ENCODE results near the gene DIDO1. TPM values are rescaled to one million over a fixed set of nuclear protein-coding genes. Genes with fewer than 3 reads are reported as not detected.

Gene DIDO1
- total and polyA plus RNA-seq, 2 donors (not counting 1 experiment from before 2014, with no cell fraction given) = 57.6 to 124 TPM

GRCh38 chr20:62935204-62935967 lies 9.1 kb upstream of the DIDO1 start:
- Histone ChIP-seq H3K27ac (ENCODE audit: low read length in 2 of 2) (no peak overlapping the region), H3K4me2 (replicated peaks; ENCODE audit: low read depth, low read length, poor library complexity, severe bottlenecking) (peak overlapping the region; percentile 24), H4K20me1 (ENCODE audit: control insufficient read depth, insufficient read depth, low read length, poor library complexity, severe bottlenecking) (peaks cover 54% of the 10 kb centered on the region), H3K4me1 (ENCODE audit: control insufficient read depth in 2 of 2, insufficient read depth in 2 of 2, low read length in 2 of 2) (peaks cover 26 to 45% of the 10 kb centered on the region in 2 donors), H3K36me3 (replicated peaks in 1 of 2; ENCODE audit: control extremely low read depth in 1 of 2, control insufficient read depth in 1 of 2, extremely low read depth in 1 of 2, insufficient read depth in 2 of 2, low read length in 1 of 2) (peaks cover 0 to 13% of the 10 kb centered on the region in 2 experiments), H3K79me2 (ENCODE audit: control insufficient read depth, insufficient read depth, low read length) (peaks cover 96% of the 10 kb centered on the region), H3K4me3 (ENCODE audit: control extremely low read depth in 1 of 5, extremely low read depth in 1 of 5, insufficient read depth in 1 of 5, low read depth in 2 of 5, low read length in 4 of 5) (no peak overlapping the region), H3K9ac (ENCODE audit: low read length) (no peak overlapping the region), H2AFZ (ENCODE audit: insufficient read depth, low read depth, low read length, poor library complexity, severe bottlenecking) (no peak overlapping the region), H3K9me3 (ENCODE audit: control extremely low read depth in 1 of 3, control insufficient read depth in 2 of 3, insufficient read depth in 1 of 3, low read length in 2 of 3) (no peaks in the 10 kb centered on the region), H3K27me3 (replicated peaks in 1 of 4; ENCODE audit: control extremely low read depth in 1 of 4, control insufficient read depth in 3 of 4, insufficient read depth in 4 of 4, low read length in 3 of 4) (no peaks in the 10 kb centered on the region)
- TF ChIP-seq EZH2 (IDR thresholded peaks at IDR 0.05; ENCODE audit: borderline replicate concordance, insufficient read depth, low read depth, low read length, poor library complexity, severe bottlenecking) = no peak
- Mint-ChIP-seq H3K4me1 (peaks cover 40% of the 10 kb centered on the region), H3K27me3 (no peaks in the 10 kb centered on the region), H3K9me3 (ENCODE audit: insufficient read depth) (no peaks in the 10 kb centered on the region), H3K27ac (no peak overlapping the region), H3K4me3 (no peak overlapping the region)
- 88% methylated on average over 11 of the region's 12 CpGs for WGBS (ENCODE audit: insufficient coverage)
- intact Hi-C loops (cut with micrococcal nuclease) = loop anchor here (5.0 kb wide), 1 partner anchor 528 kb away; the partner anchor contains the start of gene CABLES2
- no peak for DNase-seq
- POLR2A ChIA-PET = interaction anchor here (1.2 kb wide), 1 partner anchor 8 kb away, joined by 3 read pairs; no protein-coding TSS in a partner anchor
- ATAC-seq (ENCODE audit: low read depth) = no peak
- CTCF ChIA-PET = interaction anchor here (0.9 to 2.0 kb wide), 6 partner anchors 15 to 77 kb away, joined by 3 to 7 read pairs (median 4); no protein-coding TSS in a partner anchor

DNA sequence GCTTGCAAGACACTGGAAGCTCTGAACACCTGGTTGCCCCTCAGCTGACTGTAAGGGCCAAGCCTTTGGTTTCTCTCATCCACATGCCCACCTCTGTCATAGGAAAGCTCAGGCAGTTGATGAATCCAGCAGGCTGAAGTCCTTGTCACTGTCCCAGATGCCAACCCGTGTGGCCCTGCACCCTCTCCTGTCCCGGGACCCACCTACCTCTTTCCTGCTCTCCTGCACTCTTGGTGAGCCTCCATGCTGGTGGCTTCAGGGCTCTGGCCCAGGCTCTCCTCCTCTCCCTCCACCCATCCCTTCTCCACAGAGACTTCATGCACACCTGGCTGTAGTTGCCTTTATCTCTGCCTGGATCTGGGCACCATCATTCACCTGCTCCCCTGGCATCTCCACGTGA lies 7.7 kb upstream of the DIDO1 start:
- peaks cover 39% of the 10 kb centered on the region for H3K4me1 Mint-ChIP-seq
- no peak overlapping the region for H3K27ac ChIP-seq (ENCODE audit: low read length in 2 of 2)
- no peaks in the 10 kb centered on the region for H3K27me3 ChIP-seq (replicated peaks in 1 of 4; ENCODE audit: control extremely low read depth in 1 of 4, control insufficient read depth in 3 of 4, insufficient read depth in 4 of 4, low read length in 3 of 4)
- 44% methylated on average over 3 of the region's 3 CpGs for WGBS (ENCODE audit: insufficient coverage)
- H3K4me2 ChIP-seq (replicated peaks; ENCODE audit: low read depth, low read length, poor library complexity, severe bottlenecking) = no peak overlapping the region
- H3K4me3 Mint-ChIP-seq = no peak overlapping the region
- H3K27ac Mint-ChIP-seq = no peak overlapping the region
- TF ChIP-seq, protein P1, sequence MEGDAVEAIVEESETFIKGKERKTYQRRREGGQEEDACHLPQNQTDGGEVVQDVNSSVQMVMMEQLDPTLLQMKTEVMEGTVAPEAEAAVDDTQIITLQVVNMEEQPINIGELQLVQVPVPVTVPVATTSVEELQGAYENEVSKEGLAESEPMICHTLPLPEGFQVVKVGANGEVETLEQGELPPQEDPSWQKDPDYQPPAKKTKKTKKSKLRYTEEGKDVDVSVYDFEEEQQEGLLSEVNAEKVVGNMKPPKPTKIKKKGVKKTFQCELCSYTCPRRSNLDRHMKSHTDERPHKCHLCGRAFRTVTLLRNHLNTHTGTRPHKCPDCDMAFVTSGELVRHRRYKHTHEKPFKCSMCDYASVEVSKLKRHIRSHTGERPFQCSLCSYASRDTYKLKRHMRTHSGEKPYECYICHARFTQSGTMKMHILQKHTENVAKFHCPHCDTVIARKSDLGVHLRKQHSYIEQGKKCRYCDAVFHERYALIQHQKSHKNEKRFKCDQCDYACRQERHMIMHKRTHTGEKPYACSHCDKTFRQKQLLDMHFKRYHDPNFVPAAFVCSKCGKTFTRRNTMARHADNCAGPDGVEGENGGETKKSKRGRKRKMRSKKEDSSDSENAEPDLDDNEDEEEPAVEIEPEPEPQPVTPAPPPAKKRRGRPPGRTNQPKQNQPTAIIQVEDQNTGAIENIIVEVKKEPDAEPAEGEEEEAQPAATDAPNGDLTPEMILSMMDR (IDR thresholded peaks at IDR 0.05) = no peak
- TF ChIP-seq EZH2 (IDR thresholded peaks at IDR 0.05; ENCODE audit: borderline replicate concordance, insufficient read depth, low read depth, low read length, poor library complexity, severe bottlenecking) = no peak
- ChIA-PET CTCF (interaction anchor here (0.9 to 2.0 kb wide), 5 partner anchors 14 to 75 kb away, joined by 3 to 7 read pairs (median 5); no protein-coding TSS in a partner anchor), POLR2A (interaction anchor here (0.7 kb wide), 1 partner anchor 8 kb away, joined by 3 read pairs; the partner anchor contains the start of gene DIDO1)
- no peak overlapping the region for H2AFZ ChIP-seq (ENCODE audit: insufficient read depth, low read depth, low read length, poor library complexity, severe bottlenecking)
- H3K9me3 ChIP-seq (ENCODE audit: control extremely low read depth in 1 of 3, control insufficient read depth in 2 of 3, insufficient read depth in 1 of 3, low read length in 2 of 3) = no peaks in the 10 kb centered on the region
- H3K9ac ChIP-seq (ENCODE audit: low read length) = no peak overlapping the region
- no peak for DNase-seq
- H3K9me3 Mint-ChIP-seq (ENCODE audit: insufficient read depth) = no peaks in the 10 kb centered on the region
- ATAC-seq (ENCODE audit: low read depth) = no peak
- H3K36me3 ChIP-seq (replicated peaks in 1 of 2; ENCODE audit: control extremely low read depth in 1 of 2, control insufficient read depth in 1 of 2, extremely low read depth in 1 of 2, insufficient read depth in 2 of 2, low read length in 1 of 2) = peaks cover 0 to 13% of the 10 kb centered on the region in 2 experiments
- H4K20me1 ChIP-seq (ENCODE audit: control insufficient read depth, insufficient read depth, low read length, poor library complexity, severe bottlenecking) = peaks cover 42% of the 10 kb centered on the region
- intact Hi-C loops (cut with micrococcal nuclease) = no loop called here
- H3K4me1 ChIP-seq (ENCODE audit: control insufficient read depth in 2 of 2, insufficient read depth in 2 of 2, low read length in 2 of 2) = peaks cover 23 to 46% of the 10 kb centered on the region in 2 donors
- H3K4me3 ChIP-seq (ENCODE audit: control extremely low read depth in 1 of 5, extremely low read depth in 1 of 5, insufficient read depth in 1 of 5, low read depth in 2 of 5, low read length in 4 of 5) = no peak overlapping the region
- H3K79me2 ChIP-seq (ENCODE audit: control insufficient read depth, insufficient read depth, low read length) = peaks cover 91% of the 10 kb centered on the region
- no peaks in the 10 kb centered on the region for H3K27me3 Mint-ChIP-seq

Measured in B cell (primary cell).